Measurements from ENCODE around the gene PDCD1.

DNA sequence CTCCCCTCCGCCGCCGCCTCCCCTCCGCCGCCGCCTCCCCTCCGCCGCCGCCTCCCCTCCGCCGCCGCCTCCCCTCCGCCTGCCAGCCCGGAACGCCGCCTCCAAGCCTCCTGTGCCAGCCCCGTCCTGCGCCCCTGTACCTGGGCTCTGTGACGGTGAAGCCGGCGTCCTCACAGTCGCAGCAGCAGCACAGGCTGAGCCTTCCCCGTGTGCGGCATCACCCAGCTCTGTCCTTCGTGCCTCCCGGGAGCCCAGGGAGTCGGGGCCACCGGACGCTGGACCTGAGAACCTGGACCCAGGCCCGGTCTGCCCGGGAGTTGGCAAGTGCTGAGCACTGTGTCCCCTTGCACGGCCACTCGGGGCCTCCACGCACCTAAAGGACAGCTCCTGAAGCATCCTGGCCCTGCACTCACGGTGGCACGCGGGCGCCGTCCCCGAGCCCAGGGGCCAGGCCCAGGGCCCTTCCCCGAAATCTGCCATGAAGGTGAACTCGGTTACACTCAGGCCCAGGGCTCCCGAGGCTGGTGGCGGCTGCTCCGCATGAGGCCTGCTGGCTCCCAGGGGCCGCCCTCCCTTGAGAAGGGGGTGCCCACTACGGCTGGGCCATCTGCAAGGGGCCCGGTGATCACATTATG, 43.8 kb upstream of the PDCD1 start:
- TF ChIP-seq, protein P1, sequence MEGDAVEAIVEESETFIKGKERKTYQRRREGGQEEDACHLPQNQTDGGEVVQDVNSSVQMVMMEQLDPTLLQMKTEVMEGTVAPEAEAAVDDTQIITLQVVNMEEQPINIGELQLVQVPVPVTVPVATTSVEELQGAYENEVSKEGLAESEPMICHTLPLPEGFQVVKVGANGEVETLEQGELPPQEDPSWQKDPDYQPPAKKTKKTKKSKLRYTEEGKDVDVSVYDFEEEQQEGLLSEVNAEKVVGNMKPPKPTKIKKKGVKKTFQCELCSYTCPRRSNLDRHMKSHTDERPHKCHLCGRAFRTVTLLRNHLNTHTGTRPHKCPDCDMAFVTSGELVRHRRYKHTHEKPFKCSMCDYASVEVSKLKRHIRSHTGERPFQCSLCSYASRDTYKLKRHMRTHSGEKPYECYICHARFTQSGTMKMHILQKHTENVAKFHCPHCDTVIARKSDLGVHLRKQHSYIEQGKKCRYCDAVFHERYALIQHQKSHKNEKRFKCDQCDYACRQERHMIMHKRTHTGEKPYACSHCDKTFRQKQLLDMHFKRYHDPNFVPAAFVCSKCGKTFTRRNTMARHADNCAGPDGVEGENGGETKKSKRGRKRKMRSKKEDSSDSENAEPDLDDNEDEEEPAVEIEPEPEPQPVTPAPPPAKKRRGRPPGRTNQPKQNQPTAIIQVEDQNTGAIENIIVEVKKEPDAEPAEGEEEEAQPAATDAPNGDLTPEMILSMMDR (IDR thresholded peaks at IDR 0.05) = no peak
- no peak for TF ChIP-seq ZFX (IDR thresholded peaks at IDR 0.05; ENCODE audit: borderline replicate concordance)
